Activated CD8-positive, alpha-beta memory T cell treated with anti-CD3 and anti-CD28 coated beads, Interleukin-2, amount 50 U/mL, for 24 hours (primary cell): ENCODE results near the gene NALF2.

ENCODE experiments used
- DNase-seq: peaks from one replicate; pipeline ENCODE4 v3.0.0-alpha.2; 2020; ENCODE audit errors: extremely low read depth

NALF2 gene

GRCh38 chrX:69503782-69504625 lies at the start of gene NALF2:
Gene NALF2, plus strand, starts transcription at chrX:69504326. Its CDS starts 957 bp downstream, at chrX:69505283.
- no peak for DNase-seq

- DNase-seq: no peak
Measured at GRCh38 chrX:69457756-69458155, 46.4 kb upstream of the NALF2 start.

- no peak for DNase-seq
Measured at GRCh38 chrX:69466546-69466945, 37.6 kb upstream of the NALF2 start.

- DNase-seq: no peak
Measured at GRCh38 chrX:69469975-69470374, 34.2 kb upstream of the NALF2 start.

- DNase-seq: no peak
Measured at GRCh38 chrX:69489625-69490024, 14.5 kb upstream of the NALF2 start.

GRCh38 chrX:69493193-69493592 lies 10.9 kb upstream of the NALF2 start:
- no peak for DNase-seq

GRCh38 chrX:69493766-69494165 lies 10.4 kb upstream of the NALF2 start:
- no peak for DNase-seq

- DNase-seq: no peak
Measured at GRCh38 chrX:69496183-69496582, 7.9 kb upstream of the NALF2 start.

GRCh38 chrX:69501429-69501828 lies 2.7 kb upstream of the NALF2 start:
- no peak for DNase-seq

GRCh38 chrX:69503228-69503781 lies 821 bp upstream of the NALF2 start:
- no peak for DNase-seq

- DNase-seq: no peak
Measured at GRCh38 chrX:69504626-69505612, 793 bp downstream of the NALF2 start.

- DNase-seq: no peak
Measured at GRCh38 chrX:69505772-69506616, 1.9 kb downstream of the NALF2 start.

- DNase-seq: no peak
Measured at GRCh38 chrX:69506617-69507499, 2.7 kb downstream of the NALF2 start.

- DNase-seq: no peak
Measured at GRCh38 chrX:69507500-69507789, 3.3 kb downstream of the NALF2 start.

GRCh38 chrX:69508610-69509009 lies 4.5 kb downstream of the NALF2 start:
- DNase-seq: no peak

- DNase-seq: no peak
Measured at GRCh38 chrX:69510137-69510715, 6.1 kb downstream of the NALF2 start.

GRCh38 chrX:69510914-69511513 lies 6.9 kb downstream of the NALF2 start:
- DNase-seq: no peak

GRCh38 chrX:69522052-69522451 lies 17.9 kb downstream of the NALF2 start:
- DNase-seq: no peak

GRCh38 chrX:69523314-69523713 lies 19.2 kb downstream of the NALF2 start:
- no peak for DNase-seq
